ENCODE measurements around the gene ZBTB43.
"Not testable (repeated sequence)": the region's sequence is repeated elsewhere in the genome, so short reads cannot be mapped to it uniquely, and the experiment has no call there.

The ZBTB43 gene

DNA sequence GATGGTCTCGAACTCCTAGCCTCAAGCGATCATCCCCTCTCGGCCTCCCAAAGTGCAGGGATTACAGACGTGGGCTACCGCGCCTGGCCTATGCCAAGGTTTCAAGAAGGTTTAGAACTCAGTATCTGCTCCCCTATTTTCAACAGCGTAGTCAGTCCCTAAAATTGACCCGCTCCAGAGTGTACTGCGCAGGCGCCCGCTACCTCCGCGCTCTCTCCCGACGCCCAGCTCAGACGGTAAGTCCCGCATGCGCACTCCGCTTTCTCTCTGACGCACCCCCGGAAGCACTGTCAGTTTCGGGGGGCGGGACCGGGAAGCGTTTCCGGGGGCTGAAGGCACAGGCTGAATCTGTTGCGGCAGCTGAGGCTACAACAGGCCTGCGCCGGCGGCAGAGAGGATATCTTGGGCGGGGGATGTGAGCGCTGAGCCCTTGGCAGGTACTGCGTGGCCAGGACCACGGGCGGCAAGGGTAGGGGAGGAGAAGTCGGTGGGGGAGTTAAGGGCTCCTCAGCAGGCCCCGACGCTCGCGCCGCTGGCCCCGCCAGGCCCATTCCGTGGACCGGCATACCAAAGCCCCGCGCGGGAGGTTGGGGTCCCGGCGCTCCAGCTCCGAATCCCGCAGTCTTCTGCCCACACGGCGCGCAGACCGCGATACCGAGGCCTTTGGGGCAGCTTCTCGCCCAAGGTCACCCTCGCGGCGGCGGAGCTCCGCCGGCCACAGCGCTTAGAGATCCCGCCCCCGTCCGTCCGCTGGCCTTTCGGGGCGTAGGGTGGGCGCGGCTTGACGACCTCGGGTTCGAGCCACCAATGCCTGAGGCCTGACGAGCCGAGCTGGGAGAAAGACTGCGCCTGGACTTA is at the start of gene ZBTB43:
ZBTB43 (plus strand) TSS at position 345 of the 858 bp plus-strand sequence. CDS start 27,470 bp downstream, outside the sequence.
- DNase-seq (ENCODE audit: extremely low spot score, insufficient read length, low read depth), result peak; percentile 97
- FAIRE-seq, result peak; percentile 96

- no peak for FAIRE-seq
These were observed 49.4 kb upstream of the ZBTB43 start for GRCh38 chr9:126755317-126755875.

GRCh38 chr9:126756238-126756637 is 48.6 kb upstream of the ZBTB43 start:
- no peak for DNase-seq (ENCODE audit: extremely low spot score, insufficient read length, low read depth)
- no peak for FAIRE-seq

More at GRCh38 chr9:126755317-126755875, 49.4 kb upstream of the ZBTB43 start:
- no peak for DNase-seq (ENCODE audit: extremely low spot score, insufficient read length, low read depth)

DNA sequence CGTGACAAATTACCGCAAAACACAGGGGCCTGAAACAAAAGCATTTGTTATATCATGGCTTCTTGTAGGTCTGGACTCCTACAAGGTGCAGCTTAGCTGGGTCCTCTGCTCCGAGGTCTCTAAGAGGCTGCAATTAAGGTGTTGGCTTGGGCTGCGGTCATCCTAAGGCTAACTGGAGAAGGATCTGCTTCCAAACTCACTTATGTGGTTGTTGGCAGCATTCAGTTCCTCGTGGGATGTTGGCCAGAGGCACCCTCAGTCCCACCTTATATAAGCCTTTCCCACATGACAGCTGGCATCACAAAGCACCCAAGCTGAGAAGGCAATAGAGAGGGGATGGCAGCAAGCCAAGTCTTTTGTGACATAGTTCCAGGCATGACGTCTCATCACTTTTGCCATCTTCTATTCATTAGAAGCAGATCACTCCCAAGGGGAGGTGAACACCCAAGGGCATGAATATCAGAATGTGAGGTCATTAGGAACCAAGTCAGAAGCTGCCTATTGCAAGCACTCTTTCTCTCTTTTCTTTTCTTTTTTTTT is 47.9 kb upstream of the ZBTB43 start:
- FAIRE-seq, result no peak
- no peak for DNase-seq (ENCODE audit: extremely low spot score, insufficient read length, low read depth)

- DNase-seq (ENCODE audit: extremely low spot score, insufficient read length, low read depth) (no peak), FAIRE-seq (no peak)
These were observed 45.8 kb upstream of the ZBTB43 start for GRCh38 chr9:126758916-126759585.

GRCh38 chr9:126761274-126761673 is 43.6 kb upstream of the ZBTB43 start:
- DNase-seq (ENCODE audit: extremely low spot score, insufficient read length, low read depth) (no peak), FAIRE-seq (no peak)

- no peak for FAIRE-seq
- DNase-seq (ENCODE audit: extremely low spot score, insufficient read length, low read depth), result no peak
These were observed 41.6 kb upstream of the ZBTB43 start for GRCh38 chr9:126763130-126763764.

GRCh38 chr9:126773004-126773607 is 31.7 kb upstream of the ZBTB43 start:
- no peak for DNase-seq (ENCODE audit: extremely low spot score, insufficient read length, low read depth)
- no peak for FAIRE-seq

GRCh38 chr9:126775926-126776325 is 28.9 kb upstream of the ZBTB43 start:
- FAIRE-seq, result no peak

DNA sequence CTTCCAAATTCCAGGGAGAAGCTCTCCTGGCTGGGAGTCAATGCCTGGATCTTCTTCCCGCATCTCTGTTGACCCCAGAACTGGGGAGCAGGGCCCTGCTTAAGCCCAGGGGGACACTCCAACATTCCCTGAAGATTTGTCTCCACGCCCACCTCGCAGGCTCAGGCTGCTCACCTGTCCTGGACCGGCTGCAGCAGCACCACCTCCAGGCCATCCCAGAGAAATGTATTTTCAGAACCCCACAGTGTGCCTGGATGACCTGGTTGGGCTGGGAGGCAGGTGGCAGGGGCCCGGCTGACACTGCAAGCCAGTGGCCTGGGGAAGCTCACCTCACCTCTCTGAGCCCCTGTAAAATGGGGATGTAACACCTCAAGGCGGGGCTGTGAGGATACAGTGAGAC is 27.1 kb upstream of the ZBTB43 start:
- no peak for DNase-seq (ENCODE audit: extremely low spot score, insufficient read length, low read depth)

More at GRCh38 chr9:126775926-126776325, 28.9 kb upstream of the ZBTB43 start:
- no peak for DNase-seq (ENCODE audit: extremely low spot score, insufficient read length, low read depth)

GRCh38 chr9:126778141-126778540 is 26.7 kb upstream of the ZBTB43 start:
- FAIRE-seq, result no peak
- DNase-seq (ENCODE audit: extremely low spot score, insufficient read length, low read depth), result no peak

More for the DNA sequence above, 27.1 kb upstream of the ZBTB43 start:
- FAIRE-seq, result no peak

- FAIRE-seq; DNase-seq (ENCODE audit: extremely low spot score, insufficient read length, low read depth): not testable (repeated sequence)
These were observed 26.1 kb upstream of the ZBTB43 start for GRCh38 chr9:126778696-126779095.

DNA sequence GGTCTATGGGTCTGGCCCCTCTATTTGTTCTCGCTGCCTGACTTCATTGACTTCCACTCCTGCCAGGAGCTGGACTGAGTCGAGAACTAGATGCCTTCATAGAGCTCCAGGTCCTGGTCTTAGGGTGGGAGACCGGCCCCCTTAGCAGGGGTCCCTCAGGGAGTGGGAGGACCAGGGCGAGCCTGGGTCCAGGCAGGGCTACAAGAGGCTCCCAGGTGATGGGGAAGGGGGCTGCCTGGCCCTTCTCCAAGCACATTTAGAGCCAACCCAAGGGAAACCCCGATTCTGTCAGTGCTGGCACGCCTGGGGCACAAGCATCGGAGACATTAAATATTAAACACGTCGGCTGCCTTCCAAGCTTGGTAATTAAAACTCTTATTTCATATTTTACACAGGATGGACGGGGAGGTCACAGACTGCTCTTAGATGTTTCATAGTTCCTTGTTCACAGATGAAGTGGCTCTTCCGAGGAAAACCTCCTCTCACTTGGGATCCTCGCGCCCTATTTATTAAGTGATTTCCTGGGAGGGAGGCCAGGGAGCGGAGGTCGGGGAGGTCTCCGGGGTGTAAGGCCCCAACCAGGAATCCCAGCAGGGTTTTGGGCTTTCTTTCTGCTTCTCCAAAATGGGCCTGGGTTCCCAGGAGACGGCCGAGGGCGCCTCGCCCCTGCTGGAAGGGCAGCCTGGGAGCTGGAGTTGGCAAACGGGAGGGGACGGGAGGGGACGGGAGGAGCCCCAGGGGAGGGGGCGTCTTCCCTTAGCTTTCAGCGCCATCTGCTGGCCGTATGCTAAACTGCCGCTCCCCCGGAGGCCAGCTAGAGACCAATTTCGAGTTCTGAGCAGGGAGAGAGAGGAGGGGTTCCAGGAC is 23.4 kb upstream of the ZBTB43 start:
- DNase-seq (ENCODE audit: extremely low spot score, insufficient read length, low read depth) (peak; percentile 64), FAIRE-seq (peak; percentile 74)

DNA sequence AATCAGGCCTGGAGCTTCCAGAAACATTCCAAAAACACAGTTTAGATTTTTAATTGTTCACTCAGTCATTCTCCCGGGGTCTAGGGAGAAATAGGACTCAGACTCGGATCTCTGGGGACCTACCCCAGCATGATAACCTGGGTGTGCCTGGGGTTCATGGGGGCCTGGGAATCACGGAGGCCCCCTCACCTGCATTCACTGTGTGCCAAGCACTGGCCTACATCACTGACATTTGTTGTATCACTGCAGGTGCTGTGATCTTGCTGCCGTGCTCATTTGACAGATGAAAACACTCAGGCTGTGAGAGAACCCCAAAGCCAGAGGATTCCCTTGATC is 22.8 kb upstream of the ZBTB43 start:
- FAIRE-seq (no peak), DNase-seq (ENCODE audit: extremely low spot score, insufficient read length, low read depth) (no peak)

GRCh38 chr9:126783949-126784348 is 20.9 kb upstream of the ZBTB43 start:
- DNase-seq (ENCODE audit: extremely low spot score, insufficient read length, low read depth), result no peak
- no peak for FAIRE-seq

GRCh38 chr9:126784401-126784800 is 20.4 kb upstream of the ZBTB43 start:
- FAIRE-seq (no peak), DNase-seq (ENCODE audit: extremely low spot score, insufficient read length, low read depth) (no peak)

- not testable (repeated sequence) for FAIRE-seq; DNase-seq (ENCODE audit: extremely low spot score, insufficient read length, low read depth)
These were observed 20.0 kb upstream of the ZBTB43 start for GRCh38 chr9:126784841-126785240.

- DNase-seq (ENCODE audit: extremely low spot score, insufficient read length, low read depth) (no peak), FAIRE-seq (no peak)
These were observed 16.8 kb upstream of the ZBTB43 start for GRCh38 chr9:126788046-126788445.
